Neural cell (in vitro differentiated cells): ENCODE results near the gene PLXNA4. TPM values are rescaled to one million over a fixed set of nuclear protein-coding genes. Genes with fewer than 3 reads are reported as not detected.

Experiments used
- H2AFZ ChIP-seq: fragments of 200-600, 300-800 bp; sonication (generic), shearing (Covaris generic); 2 replicates; pipeline ENCODE4 v1.6.0; 2014; ENCODE audit warnings: low read depth, mild to moderate bottlenecking, antibody characterized with exemption, low read length, moderate library complexity
- H3F3A ChIP-seq: fragments of 200-600 bp; shearing (Covaris generic); 2 replicates; pipeline ENCODE4 v1.6.1; 2016; ENCODE audit warnings: mild to moderate bottlenecking, moderate library complexity, mixed read lengths, antibody characterized with exemption, low read length; ENCODE audit not compliant: insufficient read depth, poor library complexity, severe bottlenecking
- H3K27ac ChIP-seq: fragments of 200-600, 300-800 bp; sonication (generic), shearing (Covaris generic); 2 replicates; pipeline ENCODE4 v1.5.1; 2014; ENCODE audit warnings: mild to moderate bottlenecking, low read length, moderate library complexity
- H3K27me3 ChIP-seq: fragments of 300-800, 200-600 bp; sonication (generic), shearing (Covaris generic); 2 replicates; pipeline ENCODE4 v1.6.0; 2014; ENCODE audit warnings: mild to moderate bottlenecking, low read depth, low read length, moderate library complexity; ENCODE audit not compliant: insufficient read depth
- H3K36me3 ChIP-seq: fragments of 300-800, 200-600 bp; sonication (generic), shearing (Covaris generic); 2 replicates; pipeline ENCODE4 v1.5.1; 2014; ENCODE audit warnings: mild to moderate bottlenecking, antibody characterized with exemption, low read length, moderate library complexity; ENCODE audit not compliant: insufficient read depth
- H3K4me2 ChIP-seq: fragments of 300-800, 200-600 bp; sonication (generic), shearing (Covaris generic); 2 replicates; pipeline ENCODE4 v1.6.0; 2014; ENCODE audit warnings: mild to moderate bottlenecking, low read length
- H3K4me3 ChIP-seq: fragments of 300-800, 200-600 bp; sonication (generic), shearing (Covaris generic); 2 replicates; pipeline ENCODE4 v1.5.1; 2014; ENCODE audit warnings: mild to moderate bottlenecking, low read length, moderate library complexity
- H3K79me2 ChIP-seq: fragments of 200-600 bp; shearing (Covaris generic); replicated peaks from 2 replicates; pipeline ENCODE4 v1.6.0; 2014; ENCODE audit warnings: mild to moderate bottlenecking, low read length, moderate library complexity; ENCODE audit not compliant: insufficient read depth
- H3K9ac ChIP-seq: fragments of 300-800, 200-600 bp; sonication (generic), shearing (Covaris generic); 2 replicates; pipeline ENCODE4 v1.6.1; 2016; ENCODE audit warnings: mild to moderate bottlenecking, low read length, mixed read lengths
- H3K9me2 ChIP-seq: fragments of 200-600 bp; shearing (Covaris generic); 2 replicates; pipeline ENCODE4 v1.6.1; 2016; ENCODE audit warnings: mild to moderate bottlenecking, low read length, mixed read lengths; ENCODE audit not compliant: insufficient read depth
- H3K9me3 ChIP-seq: fragments of 200-600, 300-800 bp; sonication (generic), shearing (Covaris generic); 2 replicates; pipeline ENCODE4 v1.6.1; 2016; ENCODE audit warnings: mild to moderate bottlenecking, mixed run types, low read length, moderate library complexity, mixed read lengths
- H4K20me1 ChIP-seq: fragments of 200-600 bp; shearing (Covaris generic); 2 replicates; pipeline ENCODE4 v1.6.1; 2016; ENCODE audit warnings: mild to moderate bottlenecking, mixed run types; ENCODE audit not compliant: insufficient read depth
- CTCF ChIP-seq: fragments of 450-650 bp; IDR thresholded peaks from 2 replicates; pipeline ENCODE4 v1.5.1; 2014; ENCODE audit warnings: antibody characterized with exemption, mild to moderate bottlenecking, moderate library complexity; ENCODE audit not compliant: poor library complexity, severe bottlenecking
- EP300 ChIP-seq: fragments of 450-650 bp; conservative IDR thresholded peaks from 2 replicates; pipeline ENCODE4 v1.6.1; 2014; ENCODE audit warnings: antibody characterized with exemption, mild to moderate bottlenecking, moderate library complexity; ENCODE audit not compliant: poor library complexity, severe bottlenecking
- EZH2 ChIP-seq: fragments of 200-600, 300-800 bp; shearing (Covaris generic), sonication (generic); IDR thresholded peaks from 2 replicates; pipeline ENCODE4 v1.6.1; 2014; ENCODE audit warnings: antibody characterized with exemption, low read length, borderline replicate concordance, mild to moderate bottlenecking; ENCODE audit not compliant: insufficient read depth, poor library complexity, severe bottlenecking
- MXI1 ChIP-seq: fragments of 450-650 bp; conservative IDR thresholded peaks from 2 replicates; pipeline ENCODE4 v1.6.1; 2014; ENCODE audit warnings: antibody characterized with exemption, mild to moderate bottlenecking; ENCODE audit not compliant: poor library complexity, severe bottlenecking
- POLR2AphosphoS5 ChIP-seq: IDR thresholded peaks from 2 replicates; pipeline ENCODE4 v1.6.1; 2012
- RAD21 ChIP-seq: fragments of 450-650 bp; conservative IDR thresholded peaks from 2 replicates; pipeline ENCODE4 v1.6.1; 2014; ENCODE audit warnings: antibody characterized with exemption, mild to moderate bottlenecking, moderate library complexity
- REST ChIP-seq: IDR thresholded peaks from 2 replicates; pipeline ENCODE4 v1.6.1; 2012; ENCODE audit warnings: borderline replicate concordance
- SMC3 ChIP-seq: fragments of 450-650 bp; conservative IDR thresholded peaks from 2 replicates; pipeline ENCODE4 v1.6.1; 2014; ENCODE audit warnings: antibody characterized with exemption, mild to moderate bottlenecking, moderate library complexity; ENCODE audit not compliant: poor library complexity
- TAF1 ChIP-seq: IDR thresholded peaks from 2 replicates; pipeline ENCODE4 v1.6.1; 2012; ENCODE audit warnings: low read depth
- polyA plus RNA-seq: library from polyadenylated mRNA; depleted of rRNA; stranded (reverse); fragments of >200 nt; gene quantifications from 2 replicates; pipeline ENCODE4 v1.2.3, GENCODE V29; 2014

The PLXNA4 gene
- polyA plus RNA-seq, 1 donor from 2014 or later = 7.2 TPM

GRCh38 chr7:132218876-132219275 lies 357.4 kb downstream of the PLXNA4 start:
- Histone ChIP-seq H3F3A (no peaks in the 10 kb centered on the region), H3K36me3 (no peaks in the 10 kb centered on the region), H3K27ac (no peak overlapping the region), H3K27me3 (no peaks in the 10 kb centered on the region), H3K9me2 (no peaks in the 10 kb centered on the region), H3K4me3 (no peak overlapping the region), H2AFZ (no peak overlapping the region), H3K79me2 (no peaks in the 10 kb centered on the region), H3K9me3 (no peaks in the 10 kb centered on the region), H3K9ac (no peak overlapping the region), H4K20me1 (no peaks in the 10 kb centered on the region), H3K4me2 (no peak overlapping the region)
- TF ChIP-seq EP300 (no peak), MXI1 (no peak), POLR2AphosphoS5 (no peak), TAF1 (no peak), CTCF (no peak), RAD21 (no peak), EZH2 (no peak), REST (no peak), SMC3 (no peak)

- H3F3A ChIP-seq = no peaks in the 10 kb centered on the region
- H2AFZ ChIP-seq = no peak overlapping the region
- H4K20me1 ChIP-seq = no peaks in the 10 kb centered on the region
- no peak overlapping the region for H3K4me2 ChIP-seq
- TF ChIP-seq CTCF = no peak
- no peak for TF ChIP-seq EZH2
- TF ChIP-seq MXI1 = no peak
- no peak for TF ChIP-seq RAD21
- no peak for TF ChIP-seq REST
- no peak for TF ChIP-seq EP300
- TF ChIP-seq TAF1 = no peak
- TF ChIP-seq SMC3 = no peak
- no peak for TF ChIP-seq POLR2AphosphoS5
- no peak overlapping the region for H3K9ac ChIP-seq
- no peaks in the 10 kb centered on the region for H3K27me3 ChIP-seq
- no peaks in the 10 kb centered on the region for H3K9me3 ChIP-seq
- no peaks in the 10 kb centered on the region for H3K36me3 ChIP-seq
- no peaks in the 10 kb centered on the region for H3K9me2 ChIP-seq
- no peak overlapping the region for H3K4me3 ChIP-seq
- H3K27ac ChIP-seq = no peak overlapping the region
- no peaks in the 10 kb centered on the region for H3K79me2 ChIP-seq
Measured at GRCh38 chr7:132216847-132217525, 359.3 kb downstream of the PLXNA4 start.
